CD4-positive, alpha-beta T cell treated with Interleukin-1 beta for 1 hour (primary cell): Measurements from ENCODE around the gene RSRC1.
"Not testable (repeated sequence)": the region's sequence is repeated elsewhere in the genome, so short reads cannot be mapped to it uniquely, and the experiment has no call there.

Experiments used
- DNase-seq, 2 donors: peaks; one replicate each; pipeline ENCODE4 v3.0.0-alpha.2; 2020 to 2022

Gene RSRC1, protein sequence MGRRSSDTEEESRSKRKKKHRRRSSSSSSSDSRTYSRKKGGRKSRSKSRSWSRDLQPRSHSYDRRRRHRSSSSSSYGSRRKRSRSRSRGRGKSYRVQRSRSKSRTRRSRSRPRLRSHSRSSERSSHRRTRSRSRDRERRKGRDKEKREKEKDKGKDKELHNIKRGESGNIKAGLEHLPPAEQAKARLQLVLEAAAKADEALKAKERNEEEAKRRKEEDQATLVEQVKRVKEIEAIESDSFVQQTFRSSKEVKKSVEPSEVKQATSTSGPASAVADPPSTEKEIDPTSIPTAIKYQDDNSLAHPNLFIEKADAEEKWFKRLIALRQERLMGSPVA

DNA sequence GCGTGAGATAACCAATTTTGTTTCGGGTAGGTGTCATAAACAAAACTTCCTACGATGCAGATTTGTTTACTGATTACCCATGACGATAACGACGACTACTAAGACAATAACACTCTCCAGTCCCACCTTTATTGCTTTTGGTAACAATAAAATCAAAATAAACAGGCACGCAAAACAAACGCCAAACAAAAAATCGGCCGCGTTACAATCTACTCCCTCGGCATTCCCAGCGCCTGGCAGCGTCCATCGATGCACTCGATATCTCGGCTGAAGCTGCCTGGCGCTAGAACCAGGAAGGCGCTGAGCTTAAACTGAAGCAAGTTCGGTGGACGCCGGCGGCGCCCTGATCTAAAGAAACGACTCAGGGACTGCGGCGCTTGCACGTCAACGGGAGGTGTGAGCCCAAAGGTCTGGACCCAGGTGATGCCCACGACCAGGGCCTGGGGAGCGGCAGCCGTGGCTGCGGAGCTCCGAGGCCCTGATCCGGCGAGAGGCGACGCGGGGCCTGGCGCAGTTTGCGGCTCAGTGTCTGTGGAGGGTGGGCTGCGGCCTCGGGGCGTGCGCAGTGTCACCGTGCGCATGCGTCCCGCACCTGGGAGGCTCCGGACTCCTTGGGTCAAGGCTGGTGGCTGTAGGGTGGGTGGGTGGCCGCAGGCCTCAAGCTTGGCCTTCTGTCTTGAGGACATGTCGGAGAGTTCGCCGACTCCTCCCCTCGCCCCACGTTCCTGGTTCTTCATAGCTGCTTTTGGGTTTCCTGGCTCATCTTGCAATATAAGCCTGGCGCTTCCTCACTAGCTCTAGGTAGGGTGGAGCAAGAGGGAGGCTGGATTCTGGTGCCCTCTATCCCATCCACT, at the start of gene RSRC1:
TSS of gene RSRC1 (plus strand) at position 286 of the 854 bp plus-strand sequence. CDS start 12,016 bp downstream, outside the sequence.
- peak; percentile 77 to 84 for DNase-seq

DNA sequence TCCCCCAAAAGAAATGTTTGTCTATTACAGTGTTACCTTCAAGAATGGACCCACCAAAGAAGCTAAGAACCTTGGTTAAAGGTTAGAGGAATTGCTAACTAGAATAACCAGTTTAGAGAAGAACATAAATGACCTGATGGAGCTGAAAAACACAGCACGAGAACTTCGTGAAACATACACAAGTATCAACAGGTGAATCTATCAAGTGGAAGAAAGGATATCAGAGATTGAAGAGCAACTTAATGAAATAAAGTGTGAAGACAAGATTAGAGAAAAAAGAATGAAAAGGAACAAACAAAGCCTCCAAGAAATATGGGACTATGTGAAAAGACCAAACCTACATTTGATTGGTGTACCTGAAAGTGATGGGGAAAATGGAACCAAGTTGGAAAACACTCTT, 44.3 kb upstream of the RSRC1 start:
- DNase-seq: not testable (repeated sequence)

DNA sequence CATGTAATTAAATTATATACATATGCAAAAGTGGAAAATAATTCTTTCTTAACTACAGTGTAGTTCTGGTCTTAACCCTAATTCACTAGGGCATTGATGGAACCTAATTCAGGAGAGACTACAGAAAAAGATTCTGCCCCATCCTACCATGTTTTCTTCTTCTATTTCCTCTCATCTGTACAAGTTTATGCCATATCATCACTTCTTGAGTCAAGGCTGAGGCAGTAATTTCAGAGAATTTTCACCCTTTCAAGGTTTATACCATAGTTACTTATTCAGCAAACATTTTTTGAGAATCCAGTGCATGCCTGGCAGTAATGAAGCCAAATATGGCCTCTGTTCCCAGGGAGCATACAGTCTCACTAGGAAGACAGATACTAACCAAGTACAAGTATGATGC, 37.1 kb upstream of the RSRC1 start:
- DNase-seq: no peak

DNA sequence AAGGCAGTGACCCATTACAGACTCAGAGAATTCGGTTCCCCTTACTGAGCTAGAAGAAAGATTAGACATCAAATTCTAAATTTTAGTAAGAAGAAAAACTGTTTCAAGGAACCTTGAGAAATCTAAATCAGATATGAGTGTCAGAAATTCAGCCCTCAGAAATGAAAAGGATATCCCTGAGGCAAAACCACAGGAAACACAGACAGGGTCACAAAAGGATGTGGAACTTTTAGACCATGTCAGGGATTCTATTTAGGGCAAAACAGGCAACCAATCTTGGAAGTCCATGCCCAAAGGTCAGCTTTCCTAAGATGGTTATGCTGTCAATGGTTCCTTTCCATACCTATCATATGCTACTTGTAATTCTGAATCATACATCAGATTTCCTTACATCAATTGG, 35.3 kb upstream of the RSRC1 start:
- no peak for DNase-seq

DNA sequence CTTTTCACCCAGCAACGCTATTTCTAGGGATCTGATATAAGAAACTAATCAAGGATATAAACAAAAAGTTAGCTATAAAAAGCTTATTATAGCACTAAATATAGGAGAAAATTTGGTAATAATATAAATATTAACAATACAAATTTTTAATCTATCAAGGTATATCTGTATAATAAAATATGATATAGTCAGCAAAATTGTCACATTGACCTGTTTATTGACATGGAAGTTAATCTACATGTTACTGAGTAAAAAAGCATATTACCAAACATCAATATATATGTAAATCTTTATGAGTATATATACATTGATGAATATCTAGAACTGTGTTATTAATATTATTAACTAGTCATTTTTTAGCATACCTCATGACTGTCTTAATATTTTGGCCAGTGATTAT, 30.3 kb upstream of the RSRC1 start:
- no peak for DNase-seq

DNA sequence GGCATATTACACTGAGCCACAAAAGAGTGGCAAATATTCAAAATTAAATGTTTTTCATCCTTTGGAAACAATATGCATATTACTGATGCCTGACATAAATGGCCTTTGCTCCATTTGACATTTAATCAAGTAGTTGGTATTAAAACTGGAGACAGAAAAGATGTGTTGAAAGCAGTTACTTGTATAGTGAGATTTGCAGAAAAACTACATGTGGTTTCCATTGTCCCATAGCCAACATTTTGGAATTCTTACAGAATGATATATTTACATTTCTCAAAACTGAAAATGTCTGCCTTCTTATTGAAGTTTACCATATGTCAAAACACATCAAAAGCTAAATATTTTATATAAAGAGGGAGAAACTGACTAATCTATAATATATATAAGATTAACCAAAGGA, 25.2 kb upstream of the RSRC1 start:
- no peak for DNase-seq

DNA sequence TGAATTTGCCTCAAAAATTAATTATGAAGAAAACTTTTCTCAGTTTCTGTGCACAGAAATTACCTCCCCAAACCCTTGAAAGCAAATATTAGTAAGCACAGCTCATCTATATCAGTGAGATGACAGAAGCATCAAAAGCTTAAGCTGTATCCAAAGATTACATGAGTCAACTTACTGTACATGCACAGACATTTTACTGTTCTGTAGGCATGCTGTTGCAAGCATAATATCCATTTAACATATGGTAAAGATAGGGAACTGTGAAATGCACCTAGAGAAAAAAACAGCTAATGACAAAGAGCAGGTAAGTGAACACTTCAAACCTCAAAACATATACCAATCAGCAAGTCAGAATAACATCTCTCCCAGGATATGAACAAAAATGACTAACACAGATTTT, 24.5 kb upstream of the RSRC1 start:
- no peak for DNase-seq

DNA sequence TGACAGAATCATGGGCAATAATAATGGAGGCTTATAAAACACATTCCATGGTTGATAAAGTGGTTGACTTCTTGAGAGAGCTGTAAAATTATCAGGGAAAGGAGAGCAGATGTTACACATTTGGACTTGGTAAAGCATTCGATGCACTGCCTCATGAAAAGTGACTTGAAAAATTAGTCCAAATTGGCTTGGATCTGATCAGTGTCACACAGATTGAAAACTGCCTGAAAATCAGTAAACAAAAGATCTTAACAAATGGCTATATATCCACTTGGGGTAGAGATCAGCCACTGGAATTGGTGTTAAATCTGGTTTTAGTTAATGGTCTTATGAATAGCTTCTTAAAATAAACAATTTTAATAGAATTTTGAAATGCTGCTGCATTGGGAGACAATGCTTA, 24.0 kb upstream of the RSRC1 start:
- no peak for DNase-seq

DNA sequence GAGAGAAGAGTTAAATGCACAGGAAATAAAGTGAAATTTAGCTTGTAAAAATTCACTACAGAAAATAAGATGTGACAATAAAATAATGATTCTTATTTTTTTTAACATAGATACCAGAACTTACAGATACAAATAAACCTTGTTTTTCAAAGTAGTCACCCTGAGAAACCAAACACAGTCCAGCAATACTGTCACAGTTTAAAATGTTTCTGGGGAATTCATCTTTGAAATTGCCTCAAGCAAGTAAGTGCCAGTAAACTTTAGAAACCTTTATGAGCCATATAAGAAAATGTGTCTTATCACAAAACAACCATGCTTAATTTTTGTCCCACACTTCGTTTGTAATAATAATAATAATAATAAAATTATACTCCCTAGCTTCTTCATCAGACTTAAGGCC, 23.5 kb upstream of the RSRC1 start:
- no peak for DNase-seq

DNA sequence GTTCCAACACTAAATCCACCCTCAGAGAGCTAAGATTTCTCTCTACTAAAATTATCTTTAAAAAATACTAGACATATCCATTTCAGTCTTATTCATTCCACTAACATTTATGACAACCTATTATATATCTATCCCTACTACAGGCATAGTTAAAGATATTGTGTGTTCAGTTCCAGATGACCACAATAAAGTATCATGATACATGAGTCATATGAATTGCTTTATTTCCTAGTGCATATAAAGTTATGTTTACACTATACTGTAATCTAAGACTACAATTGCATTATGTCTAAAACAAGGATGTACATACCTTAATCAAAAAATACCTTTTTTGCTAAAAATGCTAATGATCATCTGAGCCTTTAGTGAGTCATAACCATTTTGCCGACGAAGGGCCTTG, 23.1 kb upstream of the RSRC1 start:
- DNase-seq: no peak

DNA sequence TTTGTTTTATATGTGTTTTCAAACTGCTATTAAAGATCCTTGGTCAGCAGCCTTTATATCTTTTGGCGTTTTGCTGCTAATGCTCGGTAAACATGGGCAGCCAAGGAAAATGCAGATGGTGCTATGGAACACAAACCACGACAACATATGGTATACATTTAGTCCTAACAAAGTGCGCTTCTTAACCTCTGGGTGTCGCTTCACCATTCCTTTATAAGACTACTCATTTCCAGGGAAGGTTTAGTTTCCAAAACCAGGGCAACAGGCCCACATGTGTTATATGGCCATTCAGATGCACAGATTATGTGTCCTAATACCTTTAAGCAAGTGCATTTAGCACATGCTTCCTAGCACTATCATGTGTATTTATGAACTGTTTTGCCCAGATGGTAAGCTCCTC, 18.4 kb upstream of the RSRC1 start:
- no peak for DNase-seq

DNA sequence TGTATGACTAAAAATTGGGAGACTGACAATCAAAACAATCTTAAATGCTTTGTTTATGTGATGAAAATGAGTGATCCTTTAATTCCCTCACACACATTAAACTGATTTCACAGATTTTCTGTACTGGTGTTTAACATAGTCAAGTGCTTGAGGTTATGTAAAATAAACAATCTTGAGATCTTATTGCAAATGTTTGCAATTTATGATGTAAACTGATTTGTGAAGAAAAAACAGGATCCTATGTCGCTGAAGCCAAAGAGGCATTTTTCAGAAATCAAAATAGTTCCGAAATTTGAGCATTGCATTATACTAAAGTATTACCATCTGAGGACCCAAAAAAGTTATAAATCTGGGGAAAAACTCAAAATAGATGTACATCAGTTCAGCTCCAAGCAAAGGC, 16.4 kb upstream of the RSRC1 start:
- no peak for DNase-seq

DNA sequence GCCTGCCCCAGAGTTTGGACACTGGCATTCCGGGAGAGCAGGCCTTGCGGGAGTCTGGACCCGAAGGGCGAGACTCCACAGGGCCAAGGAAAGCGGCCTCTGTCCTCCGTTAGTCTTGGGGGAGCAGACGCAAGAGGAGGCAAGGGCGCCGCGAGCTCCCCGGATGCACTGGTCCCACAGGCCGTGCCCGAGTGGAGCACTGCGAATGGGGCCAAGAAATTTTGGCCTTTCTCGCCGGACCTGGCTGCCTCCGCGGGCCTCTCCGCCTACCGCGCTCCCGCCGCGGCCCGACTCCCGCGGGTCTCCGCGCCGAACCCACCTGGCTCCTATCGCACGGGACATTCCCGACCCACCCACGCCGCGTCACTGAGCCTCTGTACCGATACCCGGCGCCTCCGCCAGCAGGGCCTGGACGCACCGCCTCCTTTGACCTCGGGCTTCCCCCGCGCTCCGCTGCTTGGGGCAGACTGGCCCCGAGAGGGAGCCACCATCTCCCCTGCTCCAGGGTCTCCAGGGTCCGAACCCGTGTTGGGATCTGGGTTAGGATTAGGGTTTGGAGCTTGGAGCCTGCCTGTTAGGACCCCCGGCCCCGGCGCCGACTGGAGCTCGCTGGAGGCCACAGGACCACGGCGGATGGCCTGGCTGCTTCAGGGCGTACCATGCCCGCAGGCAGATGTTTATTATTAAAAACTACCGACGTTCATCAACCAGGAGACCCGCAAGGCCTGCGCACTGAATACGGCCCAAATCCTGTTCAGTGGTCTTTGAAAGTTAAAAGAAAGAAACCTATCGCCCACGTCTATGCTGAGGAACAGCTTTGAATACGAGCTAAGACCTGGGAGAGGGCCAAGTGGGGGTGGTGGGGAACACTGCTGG, 15.4 kb upstream of the RSRC1 start:
- DNase-seq: no peak

DNA sequence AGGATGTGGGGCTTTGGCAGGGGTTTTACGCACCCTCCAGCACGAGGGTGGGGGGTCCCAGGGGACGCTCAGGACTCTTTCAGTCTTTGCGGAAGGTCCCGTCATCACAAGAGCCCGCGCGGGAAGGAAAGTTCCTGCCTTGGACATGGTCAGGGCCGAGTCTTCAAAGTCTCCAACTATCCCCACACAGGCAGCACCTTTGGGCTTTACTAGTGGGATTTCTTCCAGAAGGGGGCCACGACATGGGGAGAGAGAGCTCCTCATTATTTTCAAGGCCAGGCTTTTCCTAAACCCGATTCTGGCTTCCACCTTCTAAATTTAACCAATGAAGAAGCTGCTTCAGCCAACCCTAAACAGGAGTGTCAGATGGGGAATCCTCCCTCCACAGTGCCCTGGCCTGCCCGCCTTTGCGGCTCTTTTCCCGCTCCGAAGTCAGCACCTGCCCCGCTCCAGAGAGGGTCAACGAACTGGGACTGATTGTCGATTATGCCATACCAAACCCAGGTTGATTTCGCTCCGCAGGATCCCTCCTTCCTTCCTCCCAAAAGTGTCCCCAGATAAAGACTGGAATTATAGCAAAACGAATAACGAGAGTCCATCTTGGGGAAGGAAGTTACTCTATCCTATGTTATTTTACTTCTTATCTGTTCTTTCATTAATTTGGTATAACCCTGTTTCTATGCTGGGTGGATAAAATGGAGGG, 14.6 kb upstream of the RSRC1 start:
- no peak for DNase-seq

DNA sequence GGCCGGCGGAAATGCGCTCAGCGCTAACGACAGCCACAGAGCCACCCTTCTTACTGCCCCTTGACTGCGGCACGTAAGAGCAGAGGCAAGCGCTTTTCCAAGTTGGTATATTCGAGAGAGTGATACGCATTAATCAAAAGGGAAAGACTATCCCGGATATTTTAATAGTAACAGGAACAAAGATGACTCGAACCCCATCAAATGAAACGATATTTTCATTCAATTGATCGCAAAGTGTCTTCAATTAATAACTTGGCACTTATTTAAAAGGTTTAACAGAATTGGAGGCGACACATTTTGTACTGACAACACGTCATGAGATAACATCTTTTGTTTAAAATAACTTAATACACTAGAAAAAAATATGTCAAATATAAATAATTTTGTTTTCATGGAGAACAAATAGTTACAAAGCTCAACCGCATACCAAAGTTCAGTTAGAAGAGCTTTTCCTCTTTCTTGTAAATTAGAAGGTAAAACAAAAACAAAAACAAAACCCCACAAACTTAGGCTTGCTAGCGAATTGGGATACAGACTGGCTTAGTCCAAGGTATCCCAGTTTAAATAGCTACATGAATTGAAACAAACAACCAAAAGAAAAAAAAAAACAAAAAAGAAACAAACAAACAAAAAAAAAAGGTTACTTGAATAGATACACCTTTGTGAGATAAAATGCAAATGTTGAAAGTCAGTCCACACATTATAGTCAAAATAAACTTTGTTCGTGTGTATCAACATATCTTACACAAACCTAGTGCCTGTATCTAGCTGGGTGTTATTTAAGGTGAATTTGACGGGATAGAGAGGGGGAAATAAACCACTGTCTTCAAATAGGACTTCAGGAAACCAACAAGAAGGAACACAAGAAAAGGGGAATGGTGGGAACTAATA, 13.8 kb upstream of the RSRC1 start:
- DNase-seq: no peak

DNA sequence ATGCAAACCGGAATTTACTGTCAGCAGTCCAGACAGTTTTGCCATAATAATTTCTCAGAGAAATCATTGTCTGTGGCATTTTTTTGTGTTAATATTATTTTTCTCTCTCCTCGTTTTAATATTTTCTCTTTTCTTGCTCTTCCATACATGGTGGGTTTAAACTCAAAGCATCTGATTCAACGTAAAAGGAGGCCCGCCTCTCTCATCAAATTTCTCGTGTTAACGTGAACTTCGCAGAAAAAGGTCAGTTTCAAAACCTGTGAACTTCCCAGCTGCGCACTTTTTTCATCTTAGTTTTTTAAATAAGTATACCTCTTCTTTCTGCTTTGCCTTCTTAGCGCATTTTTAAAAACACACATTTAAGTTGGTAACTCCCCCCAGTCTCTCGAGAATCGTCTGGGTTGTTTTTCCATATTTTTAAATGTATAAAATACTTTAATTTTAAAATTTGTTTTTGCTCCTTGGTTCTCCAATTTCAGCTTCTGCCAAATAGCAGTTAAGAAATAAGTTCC, 12.8 kb upstream of the RSRC1 start:
- DNase-seq: no peak

DNA sequence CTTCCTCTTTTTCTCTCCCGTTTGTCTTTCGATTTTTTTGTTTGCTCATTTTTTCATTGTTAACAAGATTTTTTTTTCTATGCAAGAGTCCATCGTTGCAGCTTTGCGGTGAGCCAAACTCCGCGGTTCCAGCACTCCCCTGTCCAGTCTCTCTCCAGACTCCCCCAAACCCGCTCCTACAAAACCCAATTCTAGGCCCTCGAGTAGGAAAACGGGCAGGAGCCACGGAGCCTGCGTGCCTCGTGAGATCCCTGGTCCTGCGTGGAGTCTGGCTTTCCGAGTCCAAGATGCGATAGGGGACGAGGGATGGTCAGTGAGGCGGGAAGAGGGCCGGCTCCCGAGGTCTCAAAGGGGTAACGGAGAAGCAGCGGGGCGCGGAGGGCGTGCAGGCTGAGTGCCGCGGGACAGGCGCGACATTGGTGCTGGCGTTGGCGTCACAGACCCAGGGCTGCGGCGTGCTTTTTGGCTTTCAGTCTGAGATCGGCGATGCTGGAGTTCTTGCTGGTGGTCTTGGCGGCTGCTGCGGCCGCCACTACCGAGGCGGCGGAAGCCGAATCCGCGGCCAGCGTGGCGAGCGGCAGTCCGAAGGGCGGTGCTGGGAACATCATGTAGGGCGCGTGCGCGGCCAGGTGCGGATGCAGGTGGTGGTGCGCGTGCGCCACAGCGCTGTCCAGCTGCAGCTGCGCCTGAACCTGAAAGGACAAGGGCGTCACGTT, 12.1 kb upstream of the RSRC1 start:
- DNase-seq: peak; percentile 77 to 81

DNA sequence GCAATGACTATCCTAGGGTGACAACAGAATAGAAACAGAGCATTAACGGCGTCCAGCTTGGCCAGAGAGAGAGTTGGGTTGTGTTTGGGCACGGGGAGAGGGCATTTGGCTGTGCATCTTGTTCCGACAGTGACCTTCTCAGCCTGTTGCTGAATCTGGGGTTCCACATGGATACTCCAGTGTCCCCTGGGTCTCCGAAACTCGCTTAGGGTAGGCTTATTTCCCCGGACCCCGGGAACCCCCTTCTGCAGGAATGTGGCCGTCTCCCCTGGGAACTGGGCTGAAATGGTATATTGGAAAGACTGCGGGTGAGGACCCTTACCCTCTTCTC, 11.6 kb upstream of the RSRC1 start:
- no peak for DNase-seq

DNA sequence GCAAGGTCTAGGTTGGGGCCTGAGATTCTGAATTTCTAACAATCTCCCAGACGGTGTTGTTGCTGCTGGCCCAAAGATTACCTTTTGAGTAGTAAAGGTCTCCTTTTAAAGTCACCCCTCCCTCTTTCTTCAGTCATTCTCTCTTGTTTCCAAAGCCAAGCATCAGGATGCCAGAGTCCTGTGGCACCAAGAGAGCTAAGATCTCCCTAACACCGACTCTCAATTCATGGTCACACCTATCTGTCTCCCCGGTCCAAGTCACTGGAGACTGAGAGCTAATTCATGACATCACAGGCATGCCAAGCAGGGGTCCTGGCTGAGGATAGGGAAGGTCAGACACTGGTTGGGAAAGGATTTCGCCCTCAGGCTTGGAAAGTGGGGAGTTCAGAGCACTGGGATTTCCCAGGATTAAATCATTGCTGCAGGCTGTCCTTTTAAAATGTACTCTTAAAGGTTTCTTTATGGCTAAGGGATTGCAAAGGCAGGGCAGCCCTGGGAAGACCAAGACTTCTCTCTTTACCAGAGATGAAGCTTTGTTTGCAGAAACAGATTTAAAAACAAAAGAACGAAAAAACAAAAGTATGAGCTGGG, 11.0 kb upstream of the RSRC1 start:
- no peak for DNase-seq

DNA sequence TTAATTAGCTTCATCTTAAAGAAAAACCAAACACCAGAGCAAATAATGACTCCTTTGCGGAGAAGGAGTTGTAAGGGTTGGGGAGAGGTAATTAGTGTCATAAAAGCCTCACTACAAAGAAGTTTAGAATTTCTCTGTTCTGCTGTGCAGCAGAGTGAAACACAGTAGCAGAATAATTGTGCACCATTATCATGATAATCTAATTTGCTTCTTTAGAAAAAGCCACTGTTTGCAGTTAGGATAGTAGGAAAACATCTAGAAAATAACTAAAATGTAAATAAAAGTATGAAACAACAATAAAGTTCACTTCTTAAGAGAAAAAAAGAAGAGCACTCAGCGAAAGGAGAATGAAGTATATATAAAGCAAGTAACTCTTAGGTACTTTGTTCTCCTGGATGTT, 9.2 kb upstream of the RSRC1 start:
- no peak for DNase-seq
